HG03521 (cell line): ENCODE measurements around the gene NOTCH2.

Source experiments
- ATAC-seq: cut with Tn5 transposase; IDR thresholded peaks from one replicate; pipeline ENCODE4 v1.9.1; 2021; ENCODE audit warnings: mild to moderate bottlenecking, moderate library complexity; ENCODE audit not compliant: unreplicated experiment

Gene NOTCH2

DNA sequence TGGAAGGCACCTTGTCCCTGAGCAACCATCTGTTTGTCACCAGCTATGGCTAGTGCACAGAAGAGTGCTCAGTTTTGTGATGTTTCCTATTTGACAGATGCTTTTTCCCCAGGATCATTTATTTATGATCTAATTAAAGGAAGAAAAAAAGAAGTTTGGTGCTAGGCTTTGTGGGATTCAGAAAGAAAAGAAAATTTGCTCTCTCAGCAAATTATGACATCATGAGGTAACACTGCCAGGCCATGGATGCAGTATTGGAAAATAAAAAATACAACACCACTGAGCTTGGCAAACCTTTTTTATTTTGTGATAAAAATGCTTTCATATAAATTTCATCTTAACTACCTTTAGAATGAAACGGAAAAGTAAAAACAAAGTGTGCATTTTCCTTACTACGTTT, 157.7 kb downstream of the NOTCH2 start:
- no peak for ATAC-seq

DNA sequence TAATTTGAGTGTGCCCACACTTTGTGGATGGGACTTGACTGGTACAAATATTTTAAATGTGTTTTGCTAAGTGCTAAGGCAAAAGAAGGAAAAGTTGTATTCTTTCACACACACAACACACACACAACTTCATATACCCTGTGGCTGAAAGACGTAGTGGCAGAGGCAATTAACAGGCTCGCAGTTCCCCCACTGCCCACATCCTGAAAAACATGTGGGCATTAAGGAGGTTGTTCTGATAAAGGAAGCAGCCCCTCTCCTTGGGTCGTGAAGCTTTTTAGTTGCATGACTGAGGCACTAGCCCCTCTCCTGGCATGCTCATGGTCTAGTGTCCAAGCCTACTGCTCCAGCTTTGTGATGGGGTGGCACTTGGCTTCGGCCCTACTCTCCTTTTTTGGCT, 158.8 kb downstream of the NOTCH2 start:
- ATAC-seq, result no peak

DNA sequence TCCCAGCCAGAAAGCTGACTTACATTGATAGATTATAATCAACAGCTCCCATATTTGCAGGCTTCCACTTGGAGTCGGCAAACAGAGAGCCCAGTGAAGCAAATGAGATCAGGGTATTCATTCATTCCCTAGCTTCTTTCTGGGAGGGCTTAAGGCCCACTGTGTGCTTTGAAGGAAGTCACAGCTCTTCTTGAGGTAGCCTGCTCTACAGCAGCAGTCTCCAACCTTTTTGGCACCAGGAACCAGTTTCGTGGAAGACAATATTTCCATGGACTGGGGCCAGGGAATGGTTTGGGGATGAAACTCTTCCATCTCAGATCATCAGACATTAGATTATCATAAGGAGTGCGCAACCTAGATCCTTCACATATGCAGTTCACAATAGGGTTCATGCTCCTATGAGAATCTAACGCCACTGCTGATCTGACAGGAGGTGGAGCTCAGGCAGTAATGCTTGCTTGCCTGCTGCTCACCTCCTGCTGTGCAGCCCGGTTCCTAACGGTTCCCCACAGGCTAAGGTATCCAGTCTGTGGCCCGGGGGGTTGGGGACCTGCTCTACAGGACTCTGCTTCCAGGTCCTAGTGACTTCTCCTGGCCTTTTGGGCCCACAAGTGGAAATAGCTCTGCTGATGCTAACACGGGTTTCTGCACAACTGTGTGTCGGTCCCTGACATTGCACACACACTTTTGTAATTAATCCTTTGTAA, 159.4 kb downstream of the NOTCH2 start:
- ATAC-seq, result no peak

GRCh38 chr1:119908661-119909060, 160.8 kb downstream of the NOTCH2 start:
- ATAC-seq, result no peak

DNA sequence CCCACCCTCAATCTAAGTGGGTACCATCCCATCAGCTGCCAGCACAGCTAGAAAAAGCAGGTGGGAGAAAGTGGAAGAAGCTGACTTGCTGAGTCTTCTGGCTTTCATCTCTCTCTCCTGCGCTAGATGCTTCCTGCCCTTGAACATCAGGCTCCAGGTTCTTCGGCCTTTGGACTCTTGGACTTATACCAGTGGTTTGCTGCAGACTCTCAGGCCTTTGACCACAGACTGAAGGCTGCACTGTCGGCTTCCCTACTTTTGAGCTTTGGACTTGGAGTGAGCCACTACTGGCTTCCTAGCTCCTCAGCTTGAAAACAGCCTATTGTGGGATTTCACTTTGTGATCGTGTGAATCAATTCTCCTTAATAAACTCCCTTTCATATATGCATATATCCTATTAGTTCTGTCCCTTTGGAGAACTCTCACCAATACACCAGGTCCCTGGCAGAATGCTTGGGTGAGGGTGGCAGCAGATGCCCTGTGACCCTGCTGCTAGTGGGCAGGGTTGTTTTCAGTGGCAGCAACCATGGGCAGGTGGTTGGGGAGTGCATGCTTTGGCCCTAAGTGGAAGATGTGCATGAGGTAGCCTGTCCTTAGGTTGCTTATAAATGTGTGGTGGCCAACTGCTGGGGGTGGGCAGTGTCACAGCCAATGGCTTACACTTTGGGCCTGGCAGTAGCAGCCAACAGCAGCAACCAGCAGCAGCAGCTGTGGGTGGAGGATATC, 162.4 kb downstream of the NOTCH2 start:
- no peak for ATAC-seq

DNA sequence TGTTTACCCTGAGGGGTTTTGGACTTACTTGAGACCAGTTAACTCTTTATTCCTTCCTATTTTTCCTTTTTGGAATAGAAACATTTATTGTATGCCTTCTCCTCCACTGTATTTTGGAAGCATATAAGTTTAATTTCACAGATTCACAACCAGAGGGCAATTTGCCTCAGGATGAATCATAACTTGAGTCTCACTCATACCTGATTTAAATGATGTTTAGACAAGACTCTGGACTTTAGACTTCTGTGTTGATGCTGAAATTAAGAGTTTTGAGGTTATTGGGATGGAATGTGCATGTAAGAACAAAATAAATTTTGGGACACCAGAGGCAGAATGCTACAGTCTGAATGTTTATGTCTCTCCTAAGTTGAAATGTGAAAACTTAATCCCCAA, 166.0 kb downstream of the NOTCH2 start:
- ATAC-seq, result no peak

DNA sequence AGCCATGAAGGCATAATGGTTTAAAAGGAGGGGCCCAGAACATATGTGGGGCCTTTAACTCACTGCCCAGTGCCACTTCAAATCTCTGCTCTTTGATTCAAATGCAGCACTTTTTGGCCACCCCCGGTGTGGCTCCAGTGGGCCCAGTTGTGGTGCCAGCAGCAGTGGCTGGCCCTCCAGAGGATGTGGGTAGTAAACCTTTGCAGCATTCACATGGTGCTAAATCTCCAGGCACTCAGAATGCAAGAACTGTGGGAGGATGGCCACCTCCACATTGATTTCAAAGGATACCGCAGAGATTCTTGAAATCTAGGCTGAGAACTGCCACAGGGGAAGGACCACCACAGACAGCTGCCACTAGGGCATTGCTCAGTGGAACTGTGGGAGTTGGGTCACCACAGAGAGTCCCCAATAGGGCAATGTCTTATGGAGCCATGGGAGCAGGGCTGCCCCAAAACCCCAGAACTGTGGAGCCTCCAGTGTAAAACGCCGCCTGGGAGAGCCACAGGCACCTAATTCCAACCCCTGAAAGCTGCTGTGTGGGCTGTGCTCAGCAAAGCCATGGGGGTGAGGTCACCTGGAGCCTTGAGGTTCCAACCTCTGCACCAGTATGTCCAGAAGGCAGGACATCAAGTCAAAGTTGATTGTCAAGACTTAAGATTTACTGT, 166.6 kb downstream of the NOTCH2 start:
- ATAC-seq, result no peak

DNA sequence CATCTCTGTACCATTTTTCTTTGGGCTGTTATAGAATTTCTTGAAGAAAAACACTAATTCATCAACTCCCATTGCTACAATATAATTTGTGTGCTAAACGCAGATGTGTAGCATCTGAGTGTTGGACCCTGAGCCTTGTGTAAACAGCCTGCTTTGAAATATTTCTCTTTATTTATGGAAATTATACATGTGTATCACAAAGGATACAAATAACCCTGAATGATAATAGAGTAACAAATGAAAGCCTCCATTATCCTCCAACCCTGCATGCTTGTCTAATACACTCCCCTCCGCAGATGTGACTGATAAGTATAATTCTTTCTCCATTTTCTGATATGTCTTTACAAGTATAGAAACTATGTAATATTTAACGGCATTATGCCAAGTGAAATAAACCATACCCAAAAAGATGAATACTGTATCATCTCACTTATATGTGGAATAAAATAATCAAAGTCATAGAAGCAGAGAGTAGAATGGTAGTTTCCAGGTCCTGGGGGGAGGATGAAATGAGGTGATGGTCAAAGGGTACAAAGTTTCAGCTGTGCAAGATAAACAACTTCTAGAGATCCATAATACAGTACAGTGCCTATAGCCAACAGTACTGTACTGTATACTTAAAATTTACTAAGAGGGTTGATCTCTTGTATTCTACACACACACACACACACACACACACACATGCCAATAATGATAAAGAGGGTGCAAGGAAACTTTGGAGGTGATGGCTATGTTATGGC, 170.3 kb downstream of the NOTCH2 start:
- ATAC-seq, result no peak

DNA sequence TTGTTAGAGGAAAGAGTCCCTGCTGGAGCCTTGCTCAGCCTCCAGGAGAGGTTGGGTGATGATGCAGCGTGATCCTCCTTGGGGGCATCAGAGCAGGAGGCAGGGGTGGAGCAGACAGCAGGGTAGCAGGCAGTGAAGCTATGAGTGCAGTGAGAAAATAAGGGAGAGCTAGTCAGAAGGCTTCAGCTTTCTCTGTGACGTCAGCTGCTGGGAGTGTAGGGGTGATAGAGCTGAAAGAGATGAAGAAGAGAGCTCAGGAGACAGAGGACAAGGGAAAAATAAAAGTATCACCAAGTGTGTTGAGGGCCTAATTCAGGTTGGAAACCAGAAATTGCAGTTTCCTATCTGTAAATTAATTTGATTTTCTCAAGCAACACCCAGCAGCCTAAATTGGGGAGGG, 170.9 kb downstream of the NOTCH2 start:
- ATAC-seq, result no peak

DNA sequence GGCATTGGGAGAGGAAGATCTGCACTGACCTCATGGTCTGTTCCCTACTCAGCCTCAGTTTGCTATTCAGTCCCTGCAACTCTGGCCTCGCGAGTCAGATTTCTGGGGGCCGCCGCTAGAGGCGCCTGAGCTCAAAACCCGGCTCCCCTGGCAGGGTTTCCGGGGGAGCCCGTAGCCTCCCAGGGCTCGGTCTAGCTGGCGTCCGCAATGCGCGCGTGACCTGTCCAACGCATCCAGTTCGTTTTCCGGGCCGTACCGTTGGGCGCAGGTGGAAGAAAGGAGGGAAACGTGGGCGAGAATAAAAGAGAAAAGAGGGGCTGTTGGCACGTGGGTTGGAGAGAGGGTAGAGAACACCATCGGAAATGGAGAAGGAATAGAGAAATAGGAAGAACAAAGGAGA, 173.2 kb downstream of the NOTCH2 start, which contains the start of gene ADAM30:
Gene ADAM30 (minus strand): TSS at position 213 of the 400 bp plus-strand sequence. CDS start 179 bp downstream, at position 34.
- ATAC-seq, result no peak

- no peak for ATAC-seq
Observed at GRCh38 chr1:119895102-119895501, 174.4 kb downstream of the NOTCH2 start.

GRCh38 chr1:119893827-119894700, 175.4 kb downstream of the NOTCH2 start:
- no peak for ATAC-seq

DNA sequence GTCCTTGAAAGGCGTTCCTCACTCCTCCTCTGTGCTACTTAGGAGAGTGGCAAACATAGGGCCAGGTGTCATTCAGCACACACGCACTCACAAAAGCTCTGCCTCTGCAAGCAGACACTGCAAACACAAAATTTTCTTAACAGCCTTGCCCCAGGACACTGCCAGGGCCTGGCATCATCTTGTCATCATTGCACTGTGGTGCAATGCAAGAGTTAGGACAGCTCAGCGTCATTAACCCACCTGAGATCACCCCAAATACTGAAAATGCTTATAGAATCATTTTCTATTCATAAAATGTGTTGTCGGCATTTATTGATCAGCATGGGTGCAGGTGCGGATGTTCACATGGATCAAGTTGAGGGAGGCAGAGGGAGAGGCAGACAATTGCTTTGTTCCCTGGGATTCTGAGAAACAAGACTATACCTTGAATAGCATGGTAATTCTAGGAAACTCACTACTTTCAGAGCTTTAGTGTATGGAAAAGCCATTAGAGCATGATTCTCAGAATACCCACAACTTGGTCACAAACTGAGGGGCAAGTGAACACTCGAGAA, 176.1 kb downstream of the NOTCH2 start:
- no peak for ATAC-seq

DNA sequence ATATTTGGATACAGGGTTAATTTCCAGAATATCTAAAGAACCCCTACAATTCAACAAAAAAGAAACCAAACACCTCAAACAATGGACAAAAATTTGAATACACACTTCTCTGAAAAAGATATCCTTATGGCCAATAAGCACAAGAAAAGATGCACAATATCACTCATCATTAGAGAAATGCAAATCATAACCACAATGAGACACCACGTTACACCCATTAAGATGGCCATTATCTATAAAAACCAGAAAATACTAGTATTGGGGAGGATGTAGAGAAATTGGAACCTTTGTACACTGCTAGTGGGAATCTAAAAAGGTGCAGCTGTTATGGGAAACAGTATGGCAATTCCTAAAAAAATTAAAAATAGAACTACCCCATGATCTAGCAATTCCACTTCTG, 178.1 kb downstream of the NOTCH2 start:
- no peak for ATAC-seq

- ATAC-seq, result no peak
Observed at GRCh38 chr1:119888476-119888875, 181.0 kb downstream of the NOTCH2 start.

GRCh38 chr1:119887427-119887826, 182.0 kb downstream of the NOTCH2 start:
- ATAC-seq, result no peak

GRCh38 chr1:119885903-119886783, 183.3 kb downstream of the NOTCH2 start:
- no peak for ATAC-seq

DNA sequence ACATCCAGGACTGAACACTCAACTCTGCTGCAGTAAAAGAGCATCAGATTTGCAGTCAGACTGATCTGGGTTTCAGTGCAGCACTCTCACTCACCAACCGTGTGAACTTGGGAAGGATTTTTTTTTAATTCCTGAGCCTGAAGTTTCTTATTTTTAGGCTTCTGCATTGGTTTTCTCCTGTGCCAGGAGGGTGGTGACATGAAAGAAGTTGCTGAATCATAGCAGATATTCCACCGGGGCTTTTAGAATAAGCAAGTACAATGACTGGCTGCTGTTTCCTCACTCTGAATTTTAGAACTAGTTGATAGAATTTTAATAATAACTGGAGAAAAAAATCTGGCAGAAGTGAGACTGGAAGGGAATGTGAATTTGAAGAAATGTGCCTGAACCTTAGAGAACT, 184.8 kb downstream of the NOTCH2 start:
- ATAC-seq, result no peak

GRCh38 chr1:119883826-119884225, 185.6 kb downstream of the NOTCH2 start:
- ATAC-seq, result no peak
